ENCODE results near the gene CHST15.

DNA sequence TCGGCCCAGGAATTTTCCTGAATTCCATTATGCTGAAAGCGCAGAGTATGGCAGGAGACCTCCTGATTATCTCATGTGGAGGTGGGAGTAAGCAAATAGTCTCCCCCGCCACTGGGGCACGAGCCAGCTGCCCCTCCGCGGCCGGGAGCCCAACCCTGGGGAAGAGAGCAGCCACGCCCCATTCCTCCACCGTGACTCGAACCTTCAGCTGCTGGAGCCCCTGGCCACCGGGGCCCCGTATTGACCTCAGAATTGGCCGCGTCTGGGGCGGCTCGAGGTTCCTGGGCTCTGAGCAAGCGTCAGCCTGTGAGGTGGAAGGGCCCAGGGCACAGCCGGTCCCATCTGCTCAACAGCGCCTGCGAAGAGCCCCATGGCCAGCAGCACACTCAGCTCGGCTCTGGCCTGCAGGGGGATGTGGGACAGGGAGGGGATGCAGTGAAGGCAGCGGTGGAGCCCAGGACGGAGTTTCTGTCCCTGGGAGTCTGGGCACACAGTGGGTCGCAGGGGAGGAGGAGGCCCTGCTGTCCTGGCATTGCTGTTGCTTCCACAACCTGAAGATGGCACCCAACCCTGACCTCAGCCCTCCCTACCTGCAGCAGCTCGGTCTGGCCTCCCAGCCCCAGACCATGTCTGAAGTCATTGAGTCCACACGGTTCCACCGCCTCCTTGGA, 97.8 kb downstream of the CHST15 start:
- TF ChIP-seq CTCF (IDR thresholded peaks at IDR 0.05; ENCODE audit: poor library complexity, severe bottlenecking): peak; percentile 59
- no peak for TF ChIP-seq TAF1 (IDR thresholded peaks at IDR 0.05; ENCODE audit: low read depth)
- no peak for TF ChIP-seq EP300 (conservative IDR thresholded peaks at IDR 0.05; ENCODE audit: poor library complexity, severe bottlenecking)
- TF ChIP-seq EZH2 (IDR thresholded peaks at IDR 0.05; ENCODE audit: borderline replicate concordance, insufficient read depth, low read length, poor library complexity, severe bottlenecking): no peak
- no peak for TF ChIP-seq REST (IDR thresholded peaks at IDR 0.05; ENCODE audit: borderline replicate concordance)
- no peak for TF ChIP-seq POLR2AphosphoS5 (IDR thresholded peaks at IDR 0.05)
- peak; percentile 57 for TF ChIP-seq RAD21 (conservative IDR thresholded peaks at IDR 0.05)
- TF ChIP-seq SMC3 (conservative IDR thresholded peaks at IDR 0.05; ENCODE audit: poor library complexity): peak; percentile 62
- no peak for TF ChIP-seq MXI1 (conservative IDR thresholded peaks at IDR 0.05; ENCODE audit: poor library complexity, severe bottlenecking)
